GM11168 (cell line): ENCODE results near the gene KRI1.
"Not testable (repeated sequence)": the region's sequence is repeated elsewhere in the genome, so short reads cannot be mapped to it uniquely, and the experiment has no call there.

Experiments used
- in situ Hi-C: fragments of 300-500 bp; cut with MboI; formaldehyde crosslinking; loops from one replicate; pipeline ENCODE4 v1.12.0; 2022; ENCODE audit warnings: low sequenced_read_pairs; ENCODE audit not compliant: unreplicated experiment

Gene KRI1

DNA sequence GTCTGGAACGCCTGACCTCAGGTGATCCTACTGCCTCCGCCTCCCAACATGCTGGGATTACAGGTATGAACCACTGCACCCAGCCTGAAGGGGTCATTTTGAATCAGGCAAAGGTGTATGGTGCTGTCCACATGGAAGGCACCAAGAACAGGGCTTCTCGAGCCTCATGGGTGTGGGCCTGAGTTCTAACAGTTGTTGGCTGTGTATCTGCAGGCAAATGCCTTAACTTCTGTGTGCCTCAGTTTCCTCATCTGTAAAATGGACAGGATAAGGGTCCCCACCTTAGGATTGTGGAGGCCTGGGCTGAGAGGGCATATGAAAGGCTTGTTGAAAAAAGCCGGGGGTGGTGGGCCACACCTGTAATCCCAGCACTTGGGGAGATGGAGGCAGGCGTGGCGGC lies 12.1 kb upstream of the KRI1 start:
- in situ Hi-C loops, result no loop called here

- in situ Hi-C loops, result no loop called here
Observed at GRCh38 chr19:10575011-10575716, 9.4 kb upstream of the KRI1 start.

DNA sequence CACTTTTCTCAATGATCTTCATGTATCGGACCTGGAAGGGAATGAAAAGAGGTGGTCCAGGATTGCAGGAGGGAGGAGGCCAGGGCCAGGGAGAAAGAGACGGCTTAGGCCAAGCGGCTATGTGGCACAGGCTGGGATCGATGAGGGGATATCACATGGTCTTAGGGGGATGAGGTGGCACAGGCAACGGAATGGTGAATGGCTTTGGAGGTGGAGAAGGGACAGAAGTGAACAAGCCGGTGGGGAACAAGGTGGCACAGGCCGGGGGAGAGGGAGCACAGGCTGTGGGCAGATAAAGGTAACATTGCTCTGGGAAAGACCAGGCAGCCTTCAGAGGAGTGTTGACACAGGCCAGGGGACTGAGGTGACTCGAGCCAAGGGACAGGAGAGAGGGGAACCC lies 8.7 kb upstream of the KRI1 start:
- in situ Hi-C loops, result no loop called here

GRCh38 chr19:10573793-10574192 lies 8.0 kb upstream of the KRI1 start:
- in situ Hi-C loops, result not testable (repeated sequence)

- in situ Hi-C loops, result no loop called here
Observed at GRCh38 chr19:10568826-10569651, 3.2 kb upstream of the KRI1 start, which contains the start of gene CDKN2D. Gene CDKN2D, minus strand, starts transcription at chr19:10568979. Its CDS starts 326 bp downstream, at chr19:10568653.

- in situ Hi-C loops, result no loop called here
Observed at GRCh38 chr19:10568062-10568825, 2.4 kb upstream of the KRI1 start.

DNA sequence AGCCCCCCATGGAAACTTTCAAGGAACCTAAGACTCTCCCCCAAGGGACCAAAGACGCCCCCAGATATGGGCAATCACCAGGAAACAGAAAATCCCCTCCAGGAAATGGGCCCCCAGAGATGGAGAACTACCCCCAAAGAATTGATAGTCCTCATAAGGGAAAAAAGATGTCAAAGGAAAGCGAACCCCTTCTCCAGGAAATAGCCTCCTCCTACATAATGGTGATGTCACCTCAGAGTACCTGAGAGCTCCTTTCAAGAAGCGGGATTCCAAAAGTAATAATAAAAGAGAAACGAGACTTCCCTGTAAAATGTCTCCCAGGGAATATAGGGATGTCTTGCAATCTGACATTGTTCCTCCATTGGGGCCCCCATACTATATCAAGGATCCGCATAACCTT lies 1.8 kb upstream of the KRI1 start:
- in situ Hi-C loops, result no loop called here

GRCh38 chr19:10566658-10567410 lies 1.0 kb upstream of the KRI1 start:
- in situ Hi-C loops, result no loop called here

DNA sequence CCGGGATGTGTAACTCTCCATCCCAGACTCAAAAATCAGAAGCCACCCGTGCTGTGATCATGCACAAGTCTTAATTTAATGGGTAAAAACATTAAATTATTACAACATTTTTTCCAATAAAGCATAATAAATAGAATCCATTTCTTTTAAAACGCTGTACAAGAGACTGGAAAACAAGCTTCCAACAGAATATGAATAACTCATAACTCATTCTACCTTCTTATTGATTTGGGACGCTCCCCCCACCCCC lies 523 bp upstream of the KRI1 start:
- in situ Hi-C loops, result no loop called here

GRCh38 chr19:10565028-10565566 lies 713 bp downstream of the KRI1 start:
- in situ Hi-C loops, result no loop called here

GRCh38 chr19:10562609-10563008 lies 3.2 kb downstream of the KRI1 start:
- in situ Hi-C loops, result no loop called here

DNA sequence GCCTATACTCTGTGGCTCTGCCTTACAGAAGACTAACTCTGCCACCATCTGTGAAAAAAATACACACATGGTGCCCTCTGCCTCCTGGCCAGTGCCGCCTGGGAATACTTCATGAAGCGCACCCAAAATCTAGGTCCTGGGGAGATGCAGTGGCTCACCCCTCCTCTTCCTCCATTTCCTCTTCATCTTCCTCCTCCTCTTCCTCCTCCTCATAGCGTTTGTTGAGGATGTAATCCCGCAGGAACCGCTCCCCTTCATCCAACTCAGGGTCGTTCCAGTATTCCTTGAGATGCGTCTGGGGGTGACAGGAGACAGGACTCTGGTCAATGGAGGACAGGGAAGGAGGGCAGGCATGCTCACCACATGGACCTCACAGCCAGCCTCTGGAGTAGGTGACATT lies 5.7 kb downstream of the KRI1 start:
- in situ Hi-C loops, result no loop called here

DNA sequence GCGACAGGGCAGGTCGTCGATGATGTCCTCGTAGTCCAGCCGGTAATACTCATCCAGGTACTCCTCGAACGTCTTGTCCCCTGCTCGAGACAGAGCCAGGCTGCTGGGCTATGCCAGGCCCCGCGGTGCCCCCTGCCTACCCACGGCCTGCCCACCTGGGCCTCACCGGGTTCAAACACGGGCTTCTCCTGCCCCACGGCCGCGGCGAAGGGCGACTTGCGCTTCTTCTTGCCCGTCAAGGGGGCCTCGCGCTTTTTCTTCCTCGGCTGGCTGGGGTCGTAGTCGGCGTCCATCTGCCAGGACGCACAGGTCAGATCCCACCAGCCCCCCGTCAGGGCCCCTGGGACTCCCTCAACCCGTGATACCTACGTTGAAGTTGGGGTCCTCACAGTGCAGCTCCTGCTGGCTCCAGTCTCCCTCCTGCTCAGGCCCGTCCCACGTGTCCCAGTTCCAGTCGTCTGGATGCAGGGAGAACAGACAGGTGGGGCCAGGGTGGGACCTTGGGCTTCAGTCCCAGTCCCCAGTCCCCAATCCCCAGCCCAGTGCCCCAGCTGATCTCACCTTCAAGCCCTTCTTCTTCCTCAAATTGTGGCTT lies 8.1 kb downstream of the KRI1 start:
- in situ Hi-C loops, result no loop called here

DNA sequence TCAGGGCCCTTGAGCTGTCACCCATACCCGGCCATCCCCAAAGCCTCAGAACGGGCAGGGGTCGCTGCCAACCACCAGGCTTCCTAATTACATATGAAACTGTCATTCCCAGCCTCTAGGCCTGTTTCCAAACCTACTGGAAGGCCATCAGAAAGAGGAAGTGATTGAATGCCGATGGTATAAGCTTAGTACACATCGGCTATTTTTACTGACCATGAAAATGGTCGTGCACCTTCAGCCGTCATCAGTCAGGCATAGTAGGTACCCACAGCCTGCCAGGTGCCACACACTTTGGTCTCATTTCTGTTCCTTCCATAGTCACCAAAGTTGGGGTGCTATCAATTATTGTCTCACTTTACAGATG lies 10.2 kb downstream of the KRI1 start:
- in situ Hi-C loops, result no loop called here

DNA sequence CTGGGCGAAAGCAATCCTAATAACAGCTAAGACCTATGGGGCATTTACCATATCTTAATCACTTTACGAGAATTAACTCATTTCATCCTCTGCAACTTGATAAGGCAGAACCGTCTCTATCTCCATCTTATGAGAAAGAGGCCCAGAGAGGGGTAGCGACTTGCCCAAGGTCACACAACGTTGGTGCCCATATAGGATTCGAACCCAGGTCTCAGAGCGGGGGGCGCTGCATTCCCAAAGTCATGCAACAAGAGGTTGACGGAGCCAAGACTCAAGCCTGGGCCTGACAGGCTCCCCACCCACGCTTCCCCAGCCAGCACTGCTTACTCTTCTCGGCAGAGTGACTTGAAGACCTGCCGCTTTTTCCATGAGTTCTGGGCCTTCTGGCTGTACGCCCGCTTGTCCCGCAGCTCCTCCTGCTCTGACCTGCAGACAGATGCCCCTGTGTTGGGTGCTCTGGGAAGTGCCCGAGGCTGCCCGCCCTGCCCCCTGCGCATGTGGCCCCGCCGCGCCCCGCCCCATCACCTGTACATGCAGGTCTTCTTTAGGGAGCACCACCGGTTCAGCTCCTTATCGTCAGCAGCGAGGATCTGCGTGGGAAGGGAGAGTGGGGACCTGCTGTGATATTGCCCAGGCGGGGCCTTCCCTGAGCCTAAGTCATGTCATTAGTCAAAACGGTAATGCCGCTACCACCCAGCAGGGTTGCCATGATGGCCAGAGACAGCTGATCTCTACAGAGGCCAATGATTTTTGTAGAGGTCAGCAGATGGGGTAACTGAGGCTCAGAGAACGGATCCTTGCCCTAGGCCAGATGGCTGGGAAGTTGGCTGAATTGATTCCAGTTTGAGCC lies 10.8 kb downstream of the KRI1 start:
- in situ Hi-C loops, result no loop called here

GRCh38 chr19:10553943-10554381 lies 11.8 kb downstream of the KRI1 start:
- in situ Hi-C loops, result no loop called here

DNA sequence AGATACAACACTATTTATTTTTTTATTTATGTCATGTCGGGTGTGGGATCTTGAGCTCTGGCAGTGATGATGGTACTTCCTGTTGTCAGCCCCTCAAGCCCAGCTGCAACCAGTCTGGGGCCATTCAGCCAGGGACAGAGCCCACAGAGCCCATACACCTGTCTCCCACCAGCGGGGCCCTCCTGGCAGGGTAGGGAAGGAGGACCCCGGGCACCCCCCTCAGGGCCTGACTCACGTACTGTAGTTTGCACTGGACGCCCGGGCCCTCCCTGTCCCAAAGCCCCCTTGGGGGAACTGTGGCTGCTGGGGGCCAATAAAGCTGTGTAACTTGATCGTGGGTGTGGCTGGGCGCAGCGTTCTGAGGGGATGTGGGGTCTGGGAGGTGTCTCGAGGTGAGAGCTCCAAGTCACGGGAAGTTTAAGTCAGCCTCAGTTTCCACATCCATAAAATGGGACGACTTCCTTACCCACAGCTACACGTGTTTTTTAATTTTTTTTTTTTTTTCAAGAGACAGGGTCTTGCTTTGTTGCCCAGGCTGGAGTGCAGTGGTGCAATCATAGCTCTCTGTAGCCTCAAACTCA lies 12.6 kb downstream of the KRI1 start:
- in situ Hi-C loops, result no loop called here

DNA sequence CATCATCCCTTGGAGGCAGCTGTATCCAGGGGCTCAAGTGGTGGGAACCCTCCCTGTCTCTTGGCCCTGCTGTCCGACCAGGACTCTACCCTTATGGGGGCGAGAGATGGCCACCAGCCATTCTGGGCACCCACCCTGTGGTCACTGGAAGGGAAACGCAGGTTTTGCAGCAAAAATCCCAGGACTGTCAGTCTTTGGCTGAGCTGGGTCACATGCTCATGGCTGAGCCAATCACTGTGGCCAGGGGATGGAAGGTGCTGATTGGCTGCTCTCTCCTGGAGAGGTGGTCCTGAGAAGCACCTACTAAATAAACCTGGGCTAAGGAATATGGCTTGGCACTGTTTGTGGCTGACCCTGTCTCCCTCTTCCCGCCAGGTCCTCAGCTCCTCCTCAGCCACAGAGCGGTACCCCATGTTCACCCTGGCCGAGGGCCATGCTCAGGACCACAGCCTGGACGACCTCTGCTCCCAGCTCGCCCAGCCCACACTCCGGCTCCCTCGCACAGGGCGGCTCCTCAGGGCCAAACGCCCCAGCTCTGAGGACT lies 13.2 kb downstream of the KRI1 start:
- in situ Hi-C loops, result no loop called here
